Tibial nerve (tissue), 4 donors: ENCODE results near the gene HABP2. TPM values are rescaled to one million over a fixed set of nuclear protein-coding genes. Genes with fewer than 3 reads are reported as not detected.

Experiments used
- DNase-seq, 2 donors: peaks; one replicate each; pipeline ENCODE4 v3.0.0-alpha.2; 2019; ENCODE audit warnings: low spot score in 2 of 2
- H3K27ac ChIP-seq, 4 donors: fragments of 200-600 bp; sonication (generic) in 3 of 4; one replicate each; pipeline ENCODE4 v1.5.1; 2017 to 2019; ENCODE audit warnings: mild to moderate bottlenecking in 1 of 4
- H3K27me3 ChIP-seq, 2 donors: fragments of 200-600 bp; sonication (generic) in 1 of 2; one replicate each; pipeline versions ENCODE4 v1.5.1 to v1.6.0; 2017 to 2019
- H3K36me3 ChIP-seq, 3 donors: fragments of 200-600 bp; sonication (generic); one replicate each; pipeline ENCODE4 v1.5.1; 2018 to 2019
- H3K4me1 ChIP-seq, 4 donors: fragments of 200-600 bp; sonication (generic) in 3 of 4; one replicate each; pipeline ENCODE4 v1.5.1; 2017 to 2019
- H3K4me3 ChIP-seq, 4 donors: fragments of 200-600 bp; sonication (generic) in 3 of 4; one replicate each; pipeline ENCODE4 v1.5.1; 2017 to 2019; ENCODE audit warnings: mild to moderate bottlenecking in 1 of 4, moderate library complexity in 1 of 4
- H3K9me3 ChIP-seq, 4 donors: fragments of 200-600 bp; sonication (generic) in 3 of 4; one replicate each; pipeline ENCODE4 v1.5.1; 2017 to 2019
- EP300 ChIP-seq, 2 donors: sonication (generic); formaldehyde crosslinking; IDR thresholded peaks; one replicate each; pipeline ENCODE4 v1.6.1; 2017; ENCODE audit warnings: antibody characterized with exemption in 2 of 2, mild to moderate bottlenecking in 1 of 2
- POLR2A ChIP-seq, 2 donors: fragments of 450-650 bp; IDR thresholded peaks; one replicate each; pipeline ENCODE4 v1.6.1; 2017; ENCODE audit warnings: antibody characterized with exemption in 2 of 2, mild to moderate bottlenecking in 2 of 2, moderate library complexity in 2 of 2
- WGBS, 2 donors: methylation state at CpG; one replicate each; pipeline ENCODE4 v1.1.5; 2018; 5-methylcytosine and 5-hydroxymethylcytosine counted together
- total RNA-seq, 4 donors: library from RNA; depleted of rRNA; stranded (reverse); fragments of >200 nt; gene quantifications; one replicate each; pipeline ENCODE4 v1.1.0, GENCODE V29; 2016
- TF ChIP-seq, protein P1 (sequence below), 5 experiments: fragments of 200-600 bp in 3 of 5; fragments of 450-650 bp in 2 of 5; sonication (generic) in 3 of 5; IDR thresholded peaks; one replicate each; pipeline ENCODE4 v1.5.1; 2016 to 2019; ENCODE audit warnings: antibody characterized with exemption in 5 of 5, mild to moderate bottlenecking in 3 of 5, moderate library complexity in 2 of 5

HABP2 gene
- total RNA-seq, 4 donors from 2014 or later = not detected

DNA sequence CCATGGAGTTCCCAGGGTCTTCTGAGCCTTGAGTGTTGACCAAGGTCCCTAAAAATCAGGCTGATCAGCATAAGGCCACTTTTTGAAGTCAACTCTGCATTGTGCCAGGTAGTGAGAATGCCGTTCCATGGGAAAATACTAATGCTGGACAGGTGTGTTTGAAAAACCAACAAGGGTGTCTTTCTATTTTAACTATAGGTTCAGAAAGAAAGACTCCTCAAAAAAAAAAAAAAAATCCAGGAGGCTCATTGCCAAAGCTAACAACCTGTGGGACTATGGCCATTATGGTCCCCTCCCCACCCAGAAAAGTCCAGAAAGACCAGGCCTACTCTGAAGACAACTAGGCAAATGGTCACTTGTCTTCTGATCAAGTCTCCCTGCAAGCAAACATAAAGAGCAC, 66.5 kb downstream of the HABP2 start:
- Histone ChIP-seq H3K36me3 (no peaks in the 10 kb centered on the region), H3K27ac (no peak overlapping the region), H3K9me3 (no peaks in the 10 kb centered on the region), H3K27me3 (peaks cover 0 to 38% of the 10 kb centered on the region in 2 donors), H3K4me1 (no peaks in the 10 kb centered on the region), H3K4me3 (no peak overlapping the region)
- no peak for DNase-seq
- TF ChIP-seq, protein P1, sequence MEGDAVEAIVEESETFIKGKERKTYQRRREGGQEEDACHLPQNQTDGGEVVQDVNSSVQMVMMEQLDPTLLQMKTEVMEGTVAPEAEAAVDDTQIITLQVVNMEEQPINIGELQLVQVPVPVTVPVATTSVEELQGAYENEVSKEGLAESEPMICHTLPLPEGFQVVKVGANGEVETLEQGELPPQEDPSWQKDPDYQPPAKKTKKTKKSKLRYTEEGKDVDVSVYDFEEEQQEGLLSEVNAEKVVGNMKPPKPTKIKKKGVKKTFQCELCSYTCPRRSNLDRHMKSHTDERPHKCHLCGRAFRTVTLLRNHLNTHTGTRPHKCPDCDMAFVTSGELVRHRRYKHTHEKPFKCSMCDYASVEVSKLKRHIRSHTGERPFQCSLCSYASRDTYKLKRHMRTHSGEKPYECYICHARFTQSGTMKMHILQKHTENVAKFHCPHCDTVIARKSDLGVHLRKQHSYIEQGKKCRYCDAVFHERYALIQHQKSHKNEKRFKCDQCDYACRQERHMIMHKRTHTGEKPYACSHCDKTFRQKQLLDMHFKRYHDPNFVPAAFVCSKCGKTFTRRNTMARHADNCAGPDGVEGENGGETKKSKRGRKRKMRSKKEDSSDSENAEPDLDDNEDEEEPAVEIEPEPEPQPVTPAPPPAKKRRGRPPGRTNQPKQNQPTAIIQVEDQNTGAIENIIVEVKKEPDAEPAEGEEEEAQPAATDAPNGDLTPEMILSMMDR (IDR thresholded peaks at IDR 0.05) = no peak
- TF ChIP-seq POLR2A (IDR thresholded peaks at IDR 0.05) = no peak
- no peak for TF ChIP-seq EP300 (IDR thresholded peaks at IDR 0.05)
- 95 to 100% methylated on average over 1 of the region's 1 CpG for WGBS, 2 donors

DNA sequence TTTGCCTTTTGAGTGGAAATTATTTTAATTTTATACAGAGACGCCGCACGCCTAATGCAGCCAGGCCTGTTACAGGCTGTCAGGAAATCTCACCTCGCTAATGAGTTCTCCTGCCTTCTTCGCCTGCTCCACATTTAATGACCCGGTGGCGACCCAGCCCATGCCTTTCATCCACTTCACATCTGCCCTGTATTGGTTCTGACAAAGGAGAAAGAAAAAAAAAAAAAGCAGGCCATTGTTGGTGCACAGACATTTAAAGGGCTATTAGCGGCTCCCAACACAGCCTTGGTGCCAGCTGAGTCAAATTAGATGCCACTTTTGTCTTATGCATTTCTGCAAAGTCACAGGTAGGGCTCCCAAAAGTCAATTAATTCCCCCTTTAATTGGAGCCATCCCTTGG, 67.7 kb downstream of the HABP2 start:
- TF ChIP-seq EP300 (IDR thresholded peaks at IDR 0.05) (no peak), POLR2A (IDR thresholded peaks at IDR 0.05) (no peak)
- TF ChIP-seq, protein P1 (IDR thresholded peaks at IDR 0.05) = no peak
- Histone ChIP-seq H3K4me3 (no peak overlapping the region), H3K9me3 (no peaks in the 10 kb centered on the region), H3K36me3 (no peaks in the 10 kb centered on the region), H3K4me1 (no peaks in the 10 kb centered on the region), H3K27me3 (peaks cover 0 to 36% of the 10 kb centered on the region in 2 donors), H3K27ac (no peak overlapping the region)
- no peak for DNase-seq
- 61 to 67% methylated on average over 8 of the region's 8 CpGs for WGBS, 2 donors

DNA sequence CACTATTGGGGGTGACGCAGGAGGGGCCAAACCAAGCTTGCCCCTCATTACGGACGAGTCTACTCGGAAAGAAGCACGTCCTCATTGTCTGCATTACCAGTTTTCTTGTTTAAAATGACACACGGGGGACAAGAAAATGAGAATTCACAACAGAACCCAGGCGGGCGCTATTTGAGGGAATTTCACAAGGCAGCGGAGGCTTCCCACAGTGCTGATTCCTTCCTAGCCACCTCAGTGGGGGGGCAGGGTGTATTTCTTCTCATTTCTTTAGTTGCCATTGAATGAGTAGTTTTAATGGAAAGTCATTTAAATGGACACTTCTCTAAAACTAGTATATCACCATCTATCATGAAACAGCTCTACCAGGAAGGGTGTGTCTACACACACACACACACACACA, 68.1 kb downstream of the HABP2 start:
- peaks cover 0 to 36% of the 10 kb centered on the region in 2 donors for H3K27me3 ChIP-seq
- no peaks in the 10 kb centered on the region for H3K9me3 ChIP-seq
- 68 to 75% methylated on average over 9 of the region's 9 CpGs for WGBS, 2 donors
- no peaks in the 10 kb centered on the region for H3K4me1 ChIP-seq
- no peak overlapping the region for H3K27ac ChIP-seq
- TF ChIP-seq POLR2A (IDR thresholded peaks at IDR 0.05) (no peak), EP300 (IDR thresholded peaks at IDR 0.05) (no peak)
- TF ChIP-seq, protein P1 (IDR thresholded peaks at IDR 0.05) = no peak
- no peak for DNase-seq
- no peak overlapping the region for H3K4me3 ChIP-seq
- no peaks in the 10 kb centered on the region for H3K36me3 ChIP-seq

DNA sequence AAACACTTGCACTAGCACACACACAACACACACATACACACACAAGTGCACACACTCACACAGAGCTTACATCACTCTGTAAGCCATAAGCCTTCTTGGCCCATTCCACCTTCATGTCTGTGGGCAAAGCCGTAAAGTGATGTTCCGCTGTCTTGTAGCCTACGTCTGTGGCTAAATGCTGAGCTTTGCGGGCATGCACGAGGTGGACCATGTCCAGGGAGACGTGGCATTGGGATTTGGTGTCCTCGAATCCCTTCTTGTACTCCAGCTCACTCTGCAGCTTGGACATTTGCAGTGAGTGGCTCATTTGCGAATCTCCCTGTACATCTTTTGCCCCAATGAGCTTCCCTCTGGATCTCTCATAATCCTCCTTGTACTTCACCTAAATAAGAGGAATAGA, 68.9 kb downstream of the HABP2 start:
- 79 to 88% methylated on average over 8 of the region's 8 CpGs for WGBS, 2 donors
- no peak overlapping the region for H3K4me3 ChIP-seq
- H3K27ac ChIP-seq = no peak overlapping the region
- DNase-seq = no peak
- no peaks in the 10 kb centered on the region for H3K4me1 ChIP-seq
- peaks cover 0 to 33% of the 10 kb centered on the region in 2 donors for H3K27me3 ChIP-seq
- TF ChIP-seq, protein P1 (IDR thresholded peaks at IDR 0.05) = no peak
- TF ChIP-seq POLR2A (IDR thresholded peaks at IDR 0.05) (no peak), EP300 (IDR thresholded peaks at IDR 0.05) (no peak)
- no peaks in the 10 kb centered on the region for H3K36me3 ChIP-seq
- H3K9me3 ChIP-seq = no peaks in the 10 kb centered on the region

DNA sequence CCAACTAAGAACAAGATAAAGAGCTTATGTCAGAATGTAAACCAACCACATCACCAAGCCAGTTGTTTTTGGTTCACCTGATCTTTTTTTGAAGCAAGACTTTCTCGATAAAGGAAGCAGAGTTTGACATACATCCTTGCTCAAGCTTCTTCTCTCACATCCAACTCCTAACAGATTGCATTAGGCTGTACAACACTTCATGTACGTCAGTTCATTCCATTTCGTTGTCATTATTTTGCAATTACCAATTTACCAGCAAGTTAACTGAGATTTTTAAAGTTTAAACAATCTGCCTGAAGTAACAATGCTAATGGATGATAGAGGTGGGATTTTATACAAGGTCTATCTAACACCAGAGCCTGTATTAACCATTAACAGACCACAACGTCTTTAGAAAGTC, 70.0 kb downstream of the HABP2 start:
- Histone ChIP-seq H3K27me3 (peaks cover 0 to 25% of the 10 kb centered on the region in 2 donors), H3K9me3 (no peaks in the 10 kb centered on the region), H3K4me3 (no peak overlapping the region), H3K27ac (no peak overlapping the region), H3K4me1 (no peaks in the 10 kb centered on the region), H3K36me3 (no peaks in the 10 kb centered on the region)
- DNase-seq = no peak
- TF ChIP-seq POLR2A (IDR thresholded peaks at IDR 0.05) (no peak), EP300 (IDR thresholded peaks at IDR 0.05) (no peak)
- TF ChIP-seq, protein P1 (IDR thresholded peaks at IDR 0.05) = no peak
- WGBS, 2 donors = 83 to 84% methylated on average over 4 of the region's 4 CpGs
